HFFc6 (cell line): ENCODE measurements around the gene ZNF502. TPM values are rescaled to one million over a fixed set of nuclear protein-coding genes. Genes with fewer than 3 reads are reported as not detected.

Experiments
- DNase-seq: peaks from one replicate; pipeline ENCODE4 v3.0.0-alpha.2; 2018
- H3K27ac Mint-ChIP-seq: 2 replicates; pipeline ENCODE4 v1.8.0; 2020; ENCODE audit warnings: mild to moderate bottlenecking, mixed read lengths
- H3K27me3 Mint-ChIP-seq: 2 replicates; pipeline ENCODE4 v1.8.0; 2021; ENCODE audit warnings: mild to moderate bottlenecking, moderate library complexity, mixed read lengths; ENCODE audit not compliant: insufficient read depth
- H3K36me3 Mint-ChIP-seq: 2 replicates; pipeline ENCODE4 v1.8.0; 2021; ENCODE audit warnings: low read depth, mixed read lengths
- H3K4me1 Mint-ChIP-seq: 2 replicates; pipeline ENCODE4 v1.8.0; 2020; ENCODE audit warnings: low read depth, mixed read lengths
- H3K4me3 Mint-ChIP-seq: 2 replicates; pipeline ENCODE4 v1.8.0; 2020; ENCODE audit warnings: mild to moderate bottlenecking, moderate library complexity, mixed read lengths
- H3K9me3 Mint-ChIP-seq: 2 replicates; pipeline ENCODE4 v1.8.0; 2020; ENCODE audit warnings: mild to moderate bottlenecking, mixed read lengths
- CTCF ChIP-seq: fragments of 200-600 bp; sonication (generic); IDR thresholded peaks from 2 replicates; pipeline ENCODE4 v1.5.0; 2021; ENCODE audit warnings: antibody characterized with exemption, mild to moderate bottlenecking
- total RNA-seq, 6 experiments: library from RNA; stranded (reverse); fragmentation: NEBNext Ultra II Directional; extraction: Animal tissue kit (Norgen Biotek cat#: 25700); gene quantifications; 2 replicates in 1 of 6; 3 replicates in 5 of 6; pipeline ENCODE4 v1.2.3, GENCODE V29; 2021

The ZNF502 gene
- total RNA-seq, 6 experiments from 2014 or later = 0.09 to 0.88 (median 0.56) TPM

- Mint-ChIP-seq H3K27me3 (no peaks in the 10 kb centered on the region), H3K4me1 (no peaks in the 10 kb centered on the region), H3K9me3 (peaks cover 50% of the 10 kb centered on the region), H3K36me3 (peaks cover 71% of the 10 kb centered on the region), H3K27ac (no peak overlapping the region), H3K4me3 (no peak overlapping the region)
- TF ChIP-seq CTCF = no peak
- DNase-seq = no peak
These were observed 59.6 kb downstream of the ZNF502 start for GRCh38 chr3:44772099-44772442.

Other genes starting within 250 kb of the ZNF502 start
- 10 to 100 TPM; 11.5 to 13.0 (median 12.5) TPM for gene ZNF445, start 235.0 kb upstream of the ZNF502 start, total RNA-seq
- 1 to 10 TPM in 2 of 6 experiments, under 1 TPM in 4; 0.57 to 1.2 (median 0.94) TPM for gene ZKSCAN7, start 157.5 kb upstream of the ZNF502 start, total RNA-seq
- gene ZNF660, start 127.7 kb upstream of the ZNF502 start, total RNA-seq = under 1 TPM; 0.05 to 0.23 (median 0.14) TPM
- 10 to 100 TPM; 12.0 to 13.5 (median 12.2) TPM for gene ZNF197, start 87.6 kb upstream of the ZNF502 start, total RNA-seq
- 10 to 100 TPM in 3 of 6 experiments, 1 to 10 TPM in 3; 8.6 to 10.7 (median 10.0) TPM for gene ZNF35, start 63.9 kb upstream of the ZNF502 start, total RNA-seq
- gene ZNF501, start 17.0 kb downstream of the ZNF502 start, total RNA-seq = 1 to 10 TPM; 1.0 to 2.0 (median 1.7) TPM
- gene KIAA1143, start 49.0 kb downstream of the ZNF502 start, total RNA-seq = 10 to 100 TPM; 25.5 to 36.7 (median 30.1) TPM
- 10 to 100 TPM in 3 of 6 experiments, 1 to 10 TPM in 3; 4.4 to 11.9 (median 9.7) TPM for gene KIF15, start 49.1 kb downstream of the ZNF502 start, total RNA-seq
- 10 to 100 TPM; 13.9 to 19.9 (median 16.7) TPM for gene TMEM42, start 149.3 kb downstream of the ZNF502 start, total RNA-seq
- not detected for gene TGM4, start 161.9 kb downstream of the ZNF502 start, total RNA-seq